GM18858 (cell line): ENCODE measurements around the gene SLC30A10.
"Not testable (repeated sequence)": the region's sequence is repeated elsewhere in the genome, so short reads cannot be mapped to it uniquely, and the experiment has no call there.

Source experiments
- ATAC-seq: cut with Tn5 transposase; IDR thresholded peaks from one replicate; pipeline ENCODE4 v1.9.1; 2021; ENCODE audit not compliant: unreplicated experiment

SLC30A10 gene

GRCh38 chr1:219927956-219928790 lies at the start of gene SLC30A10:
SLC30A10 (minus strand) TSS chr1:219928557; CDS start chr1:219928440, 117 bp downstream.
- ATAC-seq: no peak

GRCh38 chr1:219973213-219973612 lies 44.9 kb upstream of the SLC30A10 start:
- no peak for ATAC-seq

GRCh38 chr1:219967361-219967760 lies 39.0 kb upstream of the SLC30A10 start:
- ATAC-seq: no peak

- no peak for ATAC-seq
These were observed 37.7 kb upstream of the SLC30A10 start for GRCh38 chr1:219966071-219966349.

- no peak for ATAC-seq
These were observed 37.1 kb upstream of the SLC30A10 start for GRCh38 chr1:219965285-219966070.

- no peak for ATAC-seq
These were observed 35.1 kb upstream of the SLC30A10 start for GRCh38 chr1:219963432-219963831.

- no peak for ATAC-seq
These were observed 33.3 kb upstream of the SLC30A10 start for GRCh38 chr1:219961684-219962083.

GRCh38 chr1:219959540-219960203 lies 31.3 kb upstream of the SLC30A10 start:
- no peak for ATAC-seq

- ATAC-seq: no peak
These were observed 30.6 kb upstream of the SLC30A10 start for GRCh38 chr1:219958875-219959417.

- ATAC-seq: no peak
These were observed 26.5 kb upstream of the SLC30A10 start for GRCh38 chr1:219954736-219955421.

- ATAC-seq: no peak
These were observed 25.7 kb upstream of the SLC30A10 start for GRCh38 chr1:219954052-219954451.

GRCh38 chr1:219952361-219952760 lies 24.0 kb upstream of the SLC30A10 start:
- no peak for ATAC-seq

- not testable (repeated sequence) for ATAC-seq
These were observed 20.9 kb upstream of the SLC30A10 start for GRCh38 chr1:219949227-219949626.

GRCh38 chr1:219948766-219949165 lies 20.4 kb upstream of the SLC30A10 start:
- ATAC-seq: not testable (repeated sequence)

- ATAC-seq: no peak
These were observed 17.4 kb upstream of the SLC30A10 start for GRCh38 chr1:219945795-219946194.

GRCh38 chr1:219941179-219942118 lies 13.1 kb upstream of the SLC30A10 start:
- no peak for ATAC-seq

GRCh38 chr1:219940707-219941106 lies 12.3 kb upstream of the SLC30A10 start:
- no peak for ATAC-seq

GRCh38 chr1:219938706-219939105 lies 10.3 kb upstream of the SLC30A10 start:
- ATAC-seq: no peak

GRCh38 chr1:219933763-219934162 lies 5.4 kb upstream of the SLC30A10 start:
- ATAC-seq: not testable (repeated sequence)

- ATAC-seq: no peak
These were observed 2.7 kb upstream of the SLC30A10 start for GRCh38 chr1:219931033-219931432.
